HepG2 (cell line): ENCODE data around the gene PHF10. TPM values are rescaled to one million over a fixed set of nuclear protein-coding genes. Genes with fewer than 3 reads are reported as not detected.
A peak's percentile ranks its signal among the peaks of the same experiment; 100 is the strongest.

Source experiments
- ATAC-seq: fragments of 200-7000 bp; cut with Tn5 transposase; 3 replicates; pipeline ENCODE4 v1.9.1; 2020; ENCODE audit warnings: mild to moderate bottlenecking, moderate library complexity
- BruUV-seq: library from RNA; stranded (reverse); fragments of 400-500 nt; replicated peaks from 2 replicates; lab custom pipeline; 2021; lab: Mats Ljungman, UMichigan
- CTCF ChIA-PET: fragments of 300-600 bp; formaldehyde crosslinking; extraction: SDS; loops from one replicate; lab custom pipeline; 2021; ENCODE audit warnings: low total read pairs, inconsistent platforms, low intra/inter-chr PET ratio; lab: Yijun Ruan, JAX
- POLR2A ChIA-PET: fragments of 350-600 bp; sonication (Branson Sonifier 250); formaldehyde crosslinking; loops from one replicate; lab custom pipeline; 2020; ENCODE audit warnings: antibody characterized with exemption, inconsistent platforms; lab: Yijun Ruan, JAX
- DNase-seq: peaks from one replicate; pipeline ENCODE4 v3.0.0-alpha.2; 2015; ENCODE audit warnings: low spot score
- FAIRE-seq: peaks from 3 replicates; lab custom pipeline; 2011; peaks lifted over from hg19 to GRCh38; lab: Jason Lieb, UNC
- H2AFZ ChIP-seq: one replicate; pipeline ENCODE4 v1.6.1; 2011; ENCODE audit warnings: low read length, inconsistent platforms
- H3K27ac ChIP-seq: fragments of 300-600 bp; 3 replicates; pipeline ENCODE4 v1.8.0; 2011; ENCODE audit warnings: mixed run types, mild to moderate bottlenecking, mixed read lengths, low read length, inconsistent platforms; ENCODE audit not compliant: insufficient read depth; ENCODE audit errors: extremely low read length
- H3K27me3 ChIP-seq, 2 experiments: fragments of 200-600 bp in 1 of 2; 2 replicates in 1 of 2; 3 replicates in 1 of 2; pipeline versions ENCODE4 v1.6.0 to v1.8.0; 2011; ENCODE audit warnings: low read length in 2 of 2, mild to moderate bottlenecking in 2 of 2, moderate library complexity in 2 of 2, inconsistent platforms in 1 of 2; ENCODE audit not compliant: insufficient read depth in 2 of 2, control insufficient read depth in 1 of 2
- H3K36me3 ChIP-seq, 2 experiments: fragments of 200-600 bp in 1 of 2; replicated peaks in 1 of 2; 2 replicates in 1 of 2; 3 replicates in 1 of 2; pipeline versions ENCODE4 v1.5.1 to v1.8.0; 2011; ENCODE audit warnings: low read length in 2 of 2, inconsistent platforms in 1 of 2; ENCODE audit not compliant: insufficient read depth in 2 of 2, control insufficient read depth in 1 of 2
- H3K4me1 ChIP-seq: 2 replicates; pipeline ENCODE4 v1.5.1; 2012; ENCODE audit warnings: low read length, inconsistent platforms; ENCODE audit not compliant: insufficient read depth
- H3K4me2 ChIP-seq: 2 replicates; pipeline ENCODE4 v1.6.0; 2011; ENCODE audit warnings: low read depth, low read length, inconsistent platforms
- H3K4me3 ChIP-seq, 3 experiments: fragments of 200-600 bp in 1 of 3; sonication (generic), shearing (Covaris generic) in 1 of 3; replicated peaks in 1 of 3; 2 replicates each; pipeline ENCODE4 v1.5.1; 2011 to 2016; ENCODE audit warnings: low read length in 3 of 3, inconsistent platforms in 2 of 3, low read depth in 2 of 3, mild to moderate bottlenecking in 2 of 3, control low read depth in 1 of 3, mixed read lengths in 1 of 3; ENCODE audit not compliant: insufficient read depth in 1 of 3
- H3K79me2 ChIP-seq: one replicate; pipeline ENCODE4 v1.6.1; 2011; ENCODE audit warnings: low read length, inconsistent platforms; ENCODE audit not compliant: insufficient read depth
- H3K9ac ChIP-seq: 2 replicates; pipeline ENCODE4 v1.6.0; 2011; ENCODE audit warnings: mild to moderate bottlenecking, low read depth, low read length, inconsistent platforms; ENCODE audit not compliant: insufficient read depth
- H3K9me3 ChIP-seq: 2 replicates; pipeline ENCODE4 v1.5.1; 2012; ENCODE audit warnings: mild to moderate bottlenecking, low read length
- H4K20me1 ChIP-seq: 2 replicates; pipeline ENCODE4 v1.6.0; 2011; ENCODE audit warnings: inconsistent platforms, mild to moderate bottlenecking, low read length, moderate library complexity; ENCODE audit not compliant: insufficient read depth
- AGO2 ChIP-seq: fragments of 200-400 bp; formaldehyde crosslinking; optimal IDR thresholded peaks from 2 replicates; pipeline ENCODE3; 2017; ENCODE audit warnings: mild to moderate bottlenecking, low read depth, low read length, moderate library complexity
- DNMT1 ChIP-seq: sonication (generic); formaldehyde crosslinking; IDR thresholded peaks from 2 replicates; pipeline ENCODE4 v1.5.1; 2020; ENCODE audit warnings: mild to moderate bottlenecking, missing genetic modification reagents
- HMG20A ChIP-seq: IDR thresholded peaks from 2 replicates; pipeline ENCODE4 v1.6.1; 2016; ENCODE audit warnings: borderline replicate concordance
- JARID2 ChIP-seq: sonication (generic); formaldehyde crosslinking; IDR thresholded peaks from 2 replicates; pipeline ENCODE4 v1.8.1; 2023; ENCODE audit warnings: missing genetic modification reagents, inconsistent platforms; ENCODE audit not compliant: insufficient replicate concordance
- NBN ChIP-seq: fragments of 450-650 bp; conservative IDR thresholded peaks from 2 replicates; pipeline ENCODE4 v1.6.1; 2017
- PRMT3 ChIP-seq: sonication (generic); formaldehyde crosslinking; IDR thresholded peaks from 2 replicates; pipeline ENCODE4 v1.8.1; 2022; ENCODE audit warnings: low read depth, mild to moderate bottlenecking, moderate library complexity, missing genetic modification reagents, borderline replicate concordance
- ZBTB4 ChIP-seq: sonication (generic); formaldehyde crosslinking; IDR thresholded peaks from 2 replicates; pipeline ENCODE4 v1.4.0; 2020; ENCODE audit warnings: missing genetic modification reagents, mild to moderate bottlenecking, borderline replicate concordance
- ZNF597 ChIP-seq: sonication (generic); formaldehyde crosslinking; IDR thresholded peaks from 2 replicates; pipeline ENCODE4 v1.5.0; 2020; ENCODE audit warnings: missing genetic modification reagents
- ZNF691 ChIP-seq: sonication (generic); formaldehyde crosslinking; IDR thresholded peaks from 2 replicates; pipeline ENCODE4 v1.4.0; 2020; ENCODE audit warnings: missing genetic modification reagents, low read depth, mild to moderate bottlenecking, borderline replicate concordance
- WGBS: methylation state at CpG from one replicate; pipeline ENCODE4 v1.1.6; 2017; ENCODE audit warnings: low lambda C conversion rate; 5-methylcytosine and 5-hydroxymethylcytosine counted together
- in situ Hi-C: cut with HindIII; loops from 2 replicates; pipeline ENCODE4 v1.10.0; 2017; ENCODE audit warnings: low pct_unique_long_range_greater_than_20kb; ENCODE audit not compliant: extremely low pct_ligation_motif_present
- intact Hi-C: fragments of 100-400 bp; cut with micrococcal nuclease; formaldehyde crosslinking; loops from one replicate; pipeline ENCODE4 v1.10.0; 2022; ENCODE audit not compliant: unreplicated experiment
- polyA plus RNA-seq, 8 experiments: library from polyadenylated mRNA; depleted of rRNA in 3 of 8; stranded (reverse) in 7 of 8; unstranded in 1 of 8; fragments of >200 nt; fragmentation: Illumina TruSeq in 4 of 8; extraction: Trizol in 4 of 8; gene quantifications; 2 replicates each; pipeline versions ENCODE4 v1.2.1 to v1.2.3, GENCODE V29; 2011 to 2016; ENCODE audit warnings: low read depth in 4 of 8, missing spikeins in 1 of 8, mixed read lengths in 1 of 8; ENCODE audit not compliant: insufficient read depth in 1 of 8
- total RNA-seq, 5 experiments: library from RNA; depleted of rRNA; stranded (reverse); fragments of >200 nt; fragmentation: Illumina TruSeq; extraction: Trizol; gene quantifications; 2 replicates each; pipeline ENCODE4 v1.2.3, GENCODE V29; 2016; ENCODE audit warnings: low read depth in 1 of 5

The PHF10 gene
- total and polyA plus RNA-seq, 2 of the 13 experiments (the other 11 are each of a cell fraction or from before 2014, with no cell fraction given), result 42.1 to 84.1 TPM

GRCh38 chr6:169667716-169668115 lies 56.6 kb downstream of the PHF10 start:
- Histone ChIP-seq H3K4me2 (no peak overlapping the region), H3K79me2 (no peaks in the 10 kb centered on the region)
- POLR2A ChIA-PET, result no interaction called here
- in situ Hi-C loops, result no loop called here
- FAIRE-seq, result no peak
- peak; percentile 43 for TF ChIP-seq AGO2
- no peak for TF ChIP-seq ZBTB4 (CRISPR knock-in tag)
- TF ChIP-seq, all 625 proteins: peak for 1
- no peak for DNase-seq
- H3K36me3 ChIP-seq, result peaks cover 41 to 88% of the 10 kb centered on the region in 2 experiments
- CTCF ChIA-PET, result no interaction called here
- no peaks in the 10 kb centered on the region for H3K27me3 ChIP-seq
- no peak overlapping the region for H3K9ac ChIP-seq
- H4K20me1 ChIP-seq, result no peaks in the 10 kb centered on the region
- no peaks in the 10 kb centered on the region for H3K9me3 ChIP-seq
- no TSS peak for BruUV-seq
- H3K4me1 ChIP-seq, result no peaks in the 10 kb centered on the region
- no peak overlapping the region for H2AFZ ChIP-seq
- 97% methylated on average over 27 of the region's 27 CpGs for WGBS
- no peak overlapping the region for H3K4me3 ChIP-seq
- intact Hi-C loops, result no loop called here
- H3K27ac ChIP-seq, result no peak overlapping the region
- no peak for ATAC-seq

- no peak overlapping the region for H3K4me3 ChIP-seq
- no peak overlapping the region for H3K4me2 ChIP-seq
- DNase-seq (no peak), ATAC-seq (no peak), FAIRE-seq (no peak)
- in situ Hi-C loops, result no loop called here
- H3K27ac ChIP-seq, result no peak overlapping the region
- ChIA-PET CTCF (no interaction called here), POLR2A (no interaction called here)
- H3K36me3 ChIP-seq, result peaks cover 37 to 86% of the 10 kb centered on the region in 2 experiments
- H3K79me2 ChIP-seq, result no peaks in the 10 kb centered on the region
- no peaks in the 10 kb centered on the region for H3K27me3 ChIP-seq
- intact Hi-C loops, result no loop called here
- no peak overlapping the region for H2AFZ ChIP-seq
- no peak overlapping the region for H3K9ac ChIP-seq
- no peaks in the 10 kb centered on the region for H3K4me1 ChIP-seq
- 96% methylated on average over 18 of the region's 18 CpGs for WGBS
- no peaks in the 10 kb centered on the region for H4K20me1 ChIP-seq
- no TSS peak for BruUV-seq
- no peaks in the 10 kb centered on the region for H3K9me3 ChIP-seq
- TF ChIP-seq ZNF597 (CRISPR knock-in tag) (no peak), NBN (no peak), ZNF691 (CRISPR knock-in tag) (no peak), JARID2 (no peak), PRMT3 (CRISPR knock-in tag) (no peak), HMG20A (CRISPR knock-in tag) (no peak), DNMT1 (CRISPR knock-in tag) (no peak)
Measured at GRCh38 chr6:169666441-169666840, 57.9 kb downstream of the PHF10 start.
